ENCODE results near the gene OLFM1. TPM values are rescaled to one million over a fixed set of nuclear protein-coding genes. Genes with fewer than 3 reads are reported as not detected.

Gene OLFM1
- total RNA-seq, 1 donor from 2014 or later: not detected

- no peak overlapping the region for H3K4me3 ChIP-seq (ENCODE audit: low read depth, low read length)
- no peak for TF ChIP-seq CTCF (conservative IDR thresholded peaks at IDR 0.05; ENCODE audit: low read depth, low read length)
- no peak for DNase-seq (ENCODE audit: low read depth)
These were observed 11.1 kb downstream of the OLFM1 start for GRCh38 chr9:135098400-135099105.

GRCh38 chr9:135099574-135099973 is 12.1 kb downstream of the OLFM1 start:
- DNase-seq (ENCODE audit: low read depth): no peak
- no peak overlapping the region for H3K4me3 ChIP-seq (ENCODE audit: low read depth, low read length)
- TF ChIP-seq CTCF (conservative IDR thresholded peaks at IDR 0.05; ENCODE audit: low read depth, low read length): no peak

- TF ChIP-seq CTCF (conservative IDR thresholded peaks at IDR 0.05; ENCODE audit: low read depth, low read length): no peak
- no peak for DNase-seq (ENCODE audit: low read depth)
- no peak overlapping the region for H3K4me3 ChIP-seq (ENCODE audit: low read depth, low read length)
These were observed 12.8 kb downstream of the OLFM1 start for GRCh38 chr9:135100241-135100681.

- no peak for DNase-seq (ENCODE audit: low read depth)
- H3K4me3 ChIP-seq (ENCODE audit: low read depth, low read length): no peak overlapping the region
- TF ChIP-seq CTCF (conservative IDR thresholded peaks at IDR 0.05; ENCODE audit: low read depth, low read length): no peak
These were observed 13.4 kb downstream of the OLFM1 start for GRCh38 chr9:135100725-135101410.

- no peak overlapping the region for H3K4me3 ChIP-seq (ENCODE audit: low read depth, low read length)
- no peak for DNase-seq (ENCODE audit: low read depth)
- no peak for TF ChIP-seq CTCF (conservative IDR thresholded peaks at IDR 0.05; ENCODE audit: low read depth, low read length)
These were observed 14.0 kb downstream of the OLFM1 start for GRCh38 chr9:135101486-135101885.

- TF ChIP-seq CTCF (conservative IDR thresholded peaks at IDR 0.05; ENCODE audit: low read depth, low read length): no peak
- DNase-seq (ENCODE audit: low read depth): no peak
- no peak overlapping the region for H3K4me3 ChIP-seq (ENCODE audit: low read depth, low read length)
These were observed 14.5 kb downstream of the OLFM1 start for GRCh38 chr9:135101926-135102325.

Data from epithelial cell of proximal tubule (primary cell).